ENCODE results near the gene PEX14.

The PEX14 gene

GRCh38 chr1:10659646-10660540, 185.1 kb downstream of the PEX14 start:
- Mint-ChIP-seq H3K4me1 (no peaks in the 10 kb centered on the region), H3K4me3 (no peak overlapping the region), H3K36me3 (no peaks in the 10 kb centered on the region), H3K27ac (no peak overlapping the region), H3K27me3 (no peaks in the 10 kb centered on the region), H3K9me3 (no peaks in the 10 kb centered on the region)
- DNase-seq = no peak
- CTCF ChIA-PET = no interaction called here

- Mint-ChIP-seq H3K27me3 (no peaks in the 10 kb centered on the region), H3K9me3 (no peaks in the 10 kb centered on the region)
Observed at GRCh38 chr1:10661453-10661852, 186.7 kb downstream of the PEX14 start.

GRCh38 chr1:10662090-10662688, 187.4 kb downstream of the PEX14 start:
- Mint-ChIP-seq H3K27me3 (no peaks in the 10 kb centered on the region), H3K27ac (no peak overlapping the region), H3K9me3 (no peaks in the 10 kb centered on the region), H3K4me1 (no peaks in the 10 kb centered on the region), H3K4me3 (no peak overlapping the region), H3K36me3 (no peaks in the 10 kb centered on the region)
- CTCF ChIA-PET = no interaction called here
- no peak for DNase-seq

More at GRCh38 chr1:10661453-10661852, 186.7 kb downstream of the PEX14 start:
- CTCF ChIA-PET = no interaction called here
- H3K36me3 Mint-ChIP-seq = no peaks in the 10 kb centered on the region
- DNase-seq = no peak
- no peak overlapping the region for H3K27ac Mint-ChIP-seq
- H3K4me1 Mint-ChIP-seq = no peaks in the 10 kb centered on the region
- H3K4me3 Mint-ChIP-seq = no peak overlapping the region

- no peak for DNase-seq
- no peaks in the 10 kb centered on the region for H3K4me1 Mint-ChIP-seq
- H3K9me3 Mint-ChIP-seq = no peaks in the 10 kb centered on the region
- H3K27ac Mint-ChIP-seq = no peak overlapping the region
- CTCF ChIA-PET = no interaction called here
- no peaks in the 10 kb centered on the region for H3K36me3 Mint-ChIP-seq
- no peaks in the 10 kb centered on the region for H3K27me3 Mint-ChIP-seq
- H3K4me3 Mint-ChIP-seq = no peak overlapping the region
Observed at GRCh38 chr1:10662824-10663677, 188.3 kb downstream of the PEX14 start.

- no peak for DNase-seq
- H3K27me3 Mint-ChIP-seq = no peaks in the 10 kb centered on the region
- no peaks in the 10 kb centered on the region for H3K4me1 Mint-ChIP-seq
- H3K4me3 Mint-ChIP-seq = no peak overlapping the region
- CTCF ChIA-PET = no interaction called here
- no peaks in the 10 kb centered on the region for H3K9me3 Mint-ChIP-seq
- no peaks in the 10 kb centered on the region for H3K36me3 Mint-ChIP-seq
- H3K27ac Mint-ChIP-seq = no peak overlapping the region
Observed at GRCh38 chr1:10663678-10664035, 188.9 kb downstream of the PEX14 start.

- Mint-ChIP-seq H3K27me3 (no peaks in the 10 kb centered on the region), H3K4me1 (no peaks in the 10 kb centered on the region), H3K36me3 (no peaks in the 10 kb centered on the region), H3K9me3 (no peaks in the 10 kb centered on the region), H3K4me3 (no peak overlapping the region), H3K27ac (no peak overlapping the region)
- CTCF ChIA-PET = no interaction called here
- no peak for DNase-seq
Observed at GRCh38 chr1:10664251-10664650, 189.5 kb downstream of the PEX14 start.

GRCh38 chr1:10665226-10665625, 190.5 kb downstream of the PEX14 start:
- no peaks in the 10 kb centered on the region for H3K36me3 Mint-ChIP-seq
- no peaks in the 10 kb centered on the region for H3K9me3 Mint-ChIP-seq
- H3K4me1 Mint-ChIP-seq = no peaks in the 10 kb centered on the region
- DNase-seq = no peak
- H3K27ac Mint-ChIP-seq = no peak overlapping the region
- CTCF ChIA-PET = no interaction called here
- no peaks in the 10 kb centered on the region for H3K27me3 Mint-ChIP-seq
- H3K4me3 Mint-ChIP-seq = no peak overlapping the region

- CTCF ChIA-PET = no interaction called here
Observed at GRCh38 chr1:10665930-10666850, 191.4 kb downstream of the PEX14 start.

GRCh38 chr1:10667861-10668761, 193.4 kb downstream of the PEX14 start:
- Mint-ChIP-seq H3K4me1 (no peaks in the 10 kb centered on the region), H3K36me3 (no peaks in the 10 kb centered on the region), H3K27me3 (no peaks in the 10 kb centered on the region), H3K9me3 (no peaks in the 10 kb centered on the region), H3K27ac (no peak overlapping the region), H3K4me3 (no peak overlapping the region)
- CTCF ChIA-PET = interaction anchor here (1.0 kb wide), 1 partner anchor 161 kb away, joined by 3 read pairs; no protein-coding TSS in a partner anchor
- DNase-seq = no peak

More at GRCh38 chr1:10665930-10666850, 191.4 kb downstream of the PEX14 start:
- no peak overlapping the region for H3K27ac Mint-ChIP-seq
- H3K4me3 Mint-ChIP-seq = no peak overlapping the region
- no peaks in the 10 kb centered on the region for H3K36me3 Mint-ChIP-seq
- no peaks in the 10 kb centered on the region for H3K27me3 Mint-ChIP-seq
- H3K9me3 Mint-ChIP-seq = no peaks in the 10 kb centered on the region
- H3K4me1 Mint-ChIP-seq = no peaks in the 10 kb centered on the region
- no peak for DNase-seq

GRCh38 chr1:10669570-10669969, 194.8 kb downstream of the PEX14 start:
- H3K9me3 Mint-ChIP-seq = no peaks in the 10 kb centered on the region
- no peak for DNase-seq
- H3K36me3 Mint-ChIP-seq = no peaks in the 10 kb centered on the region
- H3K4me3 Mint-ChIP-seq = no peak overlapping the region
- CTCF ChIA-PET = interaction anchor here (1.1 kb wide), 1 partner anchor 175 kb away, joined by 3 read pairs; no protein-coding TSS in a partner anchor
- H3K27ac Mint-ChIP-seq = no peak overlapping the region
- no peaks in the 10 kb centered on the region for H3K27me3 Mint-ChIP-seq
- no peaks in the 10 kb centered on the region for H3K4me1 Mint-ChIP-seq

GRCh38 chr1:10670190-10670589, 195.4 kb downstream of the PEX14 start:
- no peaks in the 10 kb centered on the region for H3K36me3 Mint-ChIP-seq
- no peaks in the 10 kb centered on the region for H3K27me3 Mint-ChIP-seq
- no peaks in the 10 kb centered on the region for H3K9me3 Mint-ChIP-seq
- no peak overlapping the region for H3K4me3 Mint-ChIP-seq
- no peak overlapping the region for H3K27ac Mint-ChIP-seq
- no peak for DNase-seq
- H3K4me1 Mint-ChIP-seq = no peaks in the 10 kb centered on the region
- CTCF ChIA-PET = interaction anchor here (0.7 to 1.1 kb wide), 2 partner anchors 176 to 253 kb away, joined by 3 read pairs; no protein-coding TSS in a partner anchor

GRCh38 chr1:10671090-10671489, 196.3 kb downstream of the PEX14 start:
- no peaks in the 10 kb centered on the region for H3K36me3 Mint-ChIP-seq
- H3K9me3 Mint-ChIP-seq = no peaks in the 10 kb centered on the region

More at GRCh38 chr1:10671090-10671489, 196.3 kb downstream of the PEX14 start:
- no peak overlapping the region for H3K4me3 Mint-ChIP-seq
- no peaks in the 10 kb centered on the region for H3K27me3 Mint-ChIP-seq
- no peak for DNase-seq
- CTCF ChIA-PET = interaction anchor here (0.7 kb wide), 1 partner anchor 253 kb away, joined by 3 read pairs; no protein-coding TSS in a partner anchor
- no peaks in the 10 kb centered on the region for H3K4me1 Mint-ChIP-seq
- no peak overlapping the region for H3K27ac Mint-ChIP-seq

Measured in activated naive CD4-positive, alpha-beta T cell treated with anti-CD3 and anti-CD28 coated beads, Interleukin-2, amount 10 ng/mL, durations not matched to agents 7 days and 5 days (primary cell).